Stimulated activated CD4-positive, alpha-beta T cell treated with anti-CD3 and anti-CD28 coated beads, Interleukin-4, amount 100 ng/mL, for 1 hour (primary cell): ENCODE data around the gene CYB5R3.

ENCODE experiments used
- DNase-seq: peaks from one replicate; pipeline ENCODE4 v3.0.0-alpha.2; 2020

CYB5R3 gene

GRCh38 chr22:42649246-42650099 is at the start of gene CYB5R3:
TSS of gene CYB5R3 (minus strand) at chr22:42649392. CDS start at chr22:42649315, 77 bp downstream.
- DNase-seq = peak; percentile 80

DNA sequence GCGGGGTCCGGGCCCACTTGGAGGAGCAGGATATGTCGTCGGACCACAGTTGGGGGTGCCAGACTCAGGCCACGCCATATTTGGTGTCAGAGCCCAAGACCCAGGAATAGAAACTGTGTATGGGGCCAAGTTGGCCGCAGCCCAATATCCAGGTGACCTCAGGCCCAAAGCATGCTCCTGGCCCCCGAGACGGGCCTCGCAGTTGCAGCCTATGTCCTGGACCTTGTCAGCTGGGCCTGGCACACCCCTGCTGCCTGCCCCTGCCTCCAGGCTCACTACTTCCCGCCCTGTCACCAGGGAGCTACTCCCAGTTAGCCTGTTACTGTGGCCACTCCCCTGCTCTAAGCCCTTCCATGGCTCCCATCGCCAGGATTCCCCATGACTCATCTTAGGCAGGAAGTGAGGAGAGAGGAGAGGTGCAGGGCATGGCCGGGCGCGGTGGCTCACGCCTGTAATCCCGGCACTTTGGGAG is 48.4 kb upstream of the CYB5R3 start:
- DNase-seq = no peak

DNA sequence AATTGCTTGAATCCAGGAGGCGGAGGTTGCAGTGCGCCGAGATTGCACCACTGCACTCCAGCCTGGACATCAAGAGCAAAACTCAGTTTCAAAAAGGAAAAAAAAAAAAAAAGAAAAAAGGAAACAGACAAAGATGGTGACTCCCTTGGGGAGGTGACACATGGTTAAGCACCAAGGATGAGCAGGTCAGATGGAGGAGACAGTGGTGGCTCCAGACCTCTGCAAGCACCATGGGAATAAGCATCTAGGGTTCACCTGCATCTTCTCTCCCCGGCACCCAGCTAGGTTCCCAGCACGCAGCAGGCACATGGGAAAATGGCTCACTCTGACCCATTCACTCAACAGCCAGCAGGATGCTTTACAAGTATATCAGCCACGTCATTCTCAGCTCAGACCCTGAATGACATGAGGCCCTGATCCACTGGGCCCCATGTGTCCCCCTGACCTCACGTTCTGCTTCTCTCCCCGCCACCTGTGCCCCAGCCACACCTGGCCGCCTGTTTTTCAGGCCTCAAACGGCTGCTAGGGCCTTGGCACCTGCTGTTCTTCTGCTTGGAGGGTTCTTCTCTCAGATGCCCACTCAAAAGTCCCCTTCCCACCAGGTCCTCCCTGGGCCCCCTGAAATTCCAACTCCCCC is 47.3 kb upstream of the CYB5R3 start:
- DNase-seq = no peak

DNA sequence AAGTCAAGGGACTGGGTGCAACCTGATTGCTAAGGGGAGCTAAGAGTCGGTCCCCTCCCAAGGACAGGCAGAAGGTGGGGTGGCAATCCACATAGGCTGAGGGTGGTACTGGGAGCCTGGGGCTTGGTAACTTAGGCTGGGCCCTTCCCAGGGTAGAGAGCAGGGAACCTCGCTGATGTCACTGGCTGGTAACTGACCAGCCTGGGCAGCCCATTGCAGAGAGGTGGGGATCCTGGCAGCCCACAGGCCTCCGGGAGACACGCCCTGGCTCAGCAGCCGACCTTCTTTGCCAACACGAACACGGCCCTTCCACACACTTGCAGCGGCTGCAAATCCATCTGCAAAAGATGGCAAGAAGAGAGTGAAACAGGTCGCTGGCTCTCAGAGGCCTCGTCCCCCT is 46.1 kb upstream of the CYB5R3 start:
- no peak for DNase-seq

- DNase-seq = no peak
Measured at GRCh38 chr22:42693763-42694683, 44.8 kb upstream of the CYB5R3 start.

DNA sequence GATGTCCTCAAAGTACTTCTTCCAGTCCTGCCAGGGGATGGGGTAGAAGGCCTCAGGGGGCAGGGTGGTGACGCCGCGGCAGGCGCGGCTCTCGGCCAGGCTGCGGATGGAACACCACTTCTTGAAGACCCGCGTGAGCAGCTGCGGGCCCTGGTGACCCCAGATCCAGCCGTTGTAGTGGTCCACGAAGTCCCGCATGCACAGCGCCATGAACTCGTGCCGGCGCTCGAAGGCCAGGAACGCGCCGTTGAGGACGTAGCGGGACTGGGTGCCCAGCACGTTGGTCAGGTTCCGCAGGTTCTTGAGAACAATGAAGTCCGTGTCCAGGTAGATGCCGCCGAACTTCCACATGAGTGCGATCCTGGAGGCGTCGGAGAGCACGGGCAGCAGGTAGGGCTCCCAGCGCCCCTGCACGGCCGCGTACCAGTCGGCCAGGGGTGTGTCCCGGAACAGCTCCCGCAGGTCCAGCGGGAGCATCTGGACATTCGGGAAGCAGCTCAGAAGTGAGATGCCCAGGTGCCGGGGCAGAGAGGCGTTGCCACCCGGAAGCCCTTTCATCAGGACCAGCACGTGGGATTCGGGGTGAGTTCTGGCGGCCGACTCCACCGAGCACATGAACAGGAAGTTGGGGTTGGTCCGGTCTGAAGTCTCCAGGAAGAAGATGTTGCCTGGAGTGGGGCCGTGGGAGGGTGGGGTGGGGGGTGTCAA is 44.0 kb upstream of the CYB5R3 start:
- DNase-seq = no peak

DNA sequence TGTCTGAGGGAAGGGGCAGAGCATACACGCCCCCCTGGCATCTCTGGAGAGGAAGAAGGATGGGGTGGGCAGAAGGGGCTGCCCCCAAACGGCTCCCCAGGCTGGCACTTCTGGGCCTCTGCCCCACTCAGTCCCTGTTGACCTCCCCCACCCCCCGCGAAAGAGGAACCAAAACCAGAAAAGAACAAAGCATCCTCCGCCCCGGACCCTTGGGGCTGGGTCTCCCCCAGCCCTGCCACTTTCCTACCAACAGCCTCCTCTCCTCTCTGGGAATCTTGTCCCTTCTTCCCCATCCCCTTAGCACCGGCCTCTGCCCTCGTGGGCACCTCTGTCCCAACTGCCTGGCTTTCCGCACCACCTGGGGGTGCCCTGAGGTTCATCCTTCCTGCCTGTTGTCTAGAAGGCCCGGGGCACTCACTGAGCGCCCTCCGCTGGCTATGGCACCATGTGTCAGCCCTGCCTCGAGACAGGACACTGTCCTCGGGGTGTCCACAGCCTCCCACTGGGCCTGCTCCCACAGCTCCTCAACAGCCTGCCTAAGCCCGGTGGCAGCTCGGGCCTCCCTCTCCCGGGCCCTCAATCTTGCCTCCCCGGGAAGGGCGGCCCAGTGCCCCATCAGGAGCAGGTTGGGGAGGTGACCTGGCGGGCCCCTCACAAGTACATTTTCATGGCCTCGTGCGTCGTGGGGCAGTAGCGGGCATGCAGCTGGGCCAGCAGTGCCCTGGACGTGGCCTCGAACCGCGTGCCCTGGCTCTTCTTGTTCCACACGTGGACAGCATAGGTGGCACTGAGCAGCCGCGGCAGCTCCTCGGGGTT is 43.3 kb upstream of the CYB5R3 start:
- no peak for DNase-seq

GRCh38 chr22:42691440-42691839 is 42.2 kb upstream of the CYB5R3 start:
- no peak for DNase-seq

DNA sequence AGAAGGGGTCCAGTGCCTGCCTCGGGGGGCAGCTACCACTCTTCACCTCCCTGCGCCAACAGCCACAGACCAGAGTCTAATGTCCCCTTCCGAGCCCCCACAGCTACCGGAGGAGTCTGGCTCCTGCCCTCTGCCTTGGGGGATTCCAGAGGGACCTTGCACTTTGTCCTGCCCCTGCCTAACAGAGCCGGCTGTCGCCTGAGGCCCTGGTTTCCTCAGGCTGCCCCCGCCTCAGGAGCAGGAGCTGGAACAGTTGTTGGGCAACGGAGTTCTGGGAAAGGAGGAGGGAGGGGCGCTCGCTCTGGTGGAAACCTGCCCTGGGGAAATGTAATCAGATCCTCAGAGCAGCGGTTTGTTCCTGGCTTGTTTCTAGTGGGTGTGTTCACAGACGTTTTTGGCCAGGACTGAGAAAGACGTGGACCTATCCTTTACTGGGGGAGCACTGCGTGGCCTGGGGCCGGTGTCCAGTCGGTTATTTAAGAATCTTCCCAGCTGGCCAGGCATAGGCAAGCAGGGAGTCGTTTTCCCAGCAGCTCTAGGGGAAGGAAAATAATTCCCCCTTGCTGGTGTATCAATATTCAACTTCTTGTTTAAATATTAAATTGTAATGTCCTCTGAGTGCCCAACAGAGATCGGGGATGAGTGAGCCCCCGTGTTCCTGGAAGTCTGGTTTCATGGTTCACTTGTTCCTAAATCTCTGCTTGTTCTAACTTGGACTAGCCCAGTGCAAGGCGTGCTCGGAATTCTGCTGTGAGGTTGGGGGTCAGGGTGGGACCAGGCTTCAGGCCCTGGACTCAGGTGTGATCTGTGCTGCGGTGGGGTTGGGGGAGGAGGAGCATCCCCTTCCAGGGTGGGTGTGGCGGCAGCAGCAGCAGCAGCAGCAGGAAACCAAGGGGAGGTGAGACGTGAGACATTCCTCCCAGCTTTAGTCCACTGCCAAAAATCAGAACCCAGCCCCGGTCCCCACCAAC is 39.3 kb upstream of the CYB5R3 start:
- no peak for DNase-seq

DNA sequence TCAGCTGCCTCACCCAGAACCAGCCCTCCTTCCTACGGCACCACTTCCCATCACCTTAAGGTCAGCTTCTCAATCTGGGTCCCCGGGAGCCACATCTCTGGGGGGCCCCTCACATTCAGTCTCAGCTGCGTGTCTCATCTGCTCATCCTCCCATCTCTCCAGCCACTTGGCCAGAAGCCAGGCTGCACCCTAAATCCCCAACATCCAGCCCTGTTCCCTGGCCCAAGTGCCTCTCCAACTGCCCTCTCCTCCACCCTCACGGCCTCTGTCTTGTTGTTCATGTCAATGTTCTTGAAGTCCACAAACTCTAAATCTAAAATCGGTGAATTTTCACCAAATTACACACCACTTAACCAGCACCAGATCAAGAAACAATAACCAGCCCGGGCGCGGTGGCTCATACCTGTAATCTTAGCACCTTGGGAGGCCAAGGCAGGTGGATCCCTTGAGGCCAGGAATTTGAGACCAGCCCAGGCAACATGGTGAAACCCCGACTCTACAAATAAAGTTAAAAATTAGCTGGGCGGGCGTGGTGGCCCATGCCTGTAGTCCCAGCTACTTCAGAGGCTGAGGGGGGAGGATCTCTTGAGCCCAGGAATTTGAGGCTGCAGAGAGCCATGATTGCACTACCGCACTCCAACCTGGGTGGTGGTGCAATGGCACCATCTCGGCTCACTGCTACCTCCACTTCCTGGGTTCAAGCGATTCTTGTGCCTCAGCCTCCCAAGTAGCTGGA is 37.7 kb upstream of the CYB5R3 start:
- no peak for DNase-seq

GRCh38 chr22:42685941-42686653 is 36.9 kb upstream of the CYB5R3 start:
- DNase-seq = no peak

GRCh38 chr22:42684462-42685195 is 35.4 kb upstream of the CYB5R3 start:
- no peak for DNase-seq

- DNase-seq = no peak
Measured at GRCh38 chr22:42683578-42684283, 34.5 kb upstream of the CYB5R3 start.

GRCh38 chr22:42682113-42682851 is 33.1 kb upstream of the CYB5R3 start:
- no peak for DNase-seq

DNA sequence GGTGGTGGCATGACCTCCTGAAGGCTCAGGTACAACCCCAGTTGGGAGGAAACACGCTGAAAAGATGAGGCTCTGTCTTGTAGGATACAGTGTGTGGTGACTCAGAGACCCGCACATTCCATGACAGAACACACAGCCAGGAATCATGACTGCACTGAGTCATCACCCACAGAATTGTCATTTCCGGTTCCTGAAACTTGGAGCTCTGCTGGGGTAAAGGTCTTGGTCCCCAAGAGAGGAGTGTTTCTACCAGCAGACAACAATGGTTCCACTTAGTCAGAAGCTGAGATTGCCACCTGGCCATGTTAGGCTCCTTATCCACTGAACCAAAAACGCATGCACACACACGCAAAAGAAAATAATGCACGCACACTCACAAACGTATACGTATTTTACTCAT is 31.5 kb upstream of the CYB5R3 start:
- no peak for DNase-seq

- no peak for DNase-seq
Measured at GRCh38 chr22:42679691-42680090, 30.5 kb upstream of the CYB5R3 start.

GRCh38 chr22:42678894-42679293 is 29.7 kb upstream of the CYB5R3 start:
- DNase-seq = no peak
